Neural cell (in vitro differentiated cells): Measurements from ENCODE around the gene CRB3. TPM values are rescaled to one million over a fixed set of nuclear protein-coding genes. Genes with fewer than 3 reads are reported as not detected.
"Not testable (repeated sequence)": the region's sequence is repeated elsewhere in the genome, so short reads cannot be mapped to it uniquely, and the experiment has no call there.

Experiments
- H2AFZ ChIP-seq: fragments of 200-600, 300-800 bp; sonication (generic), shearing (Covaris generic); 2 replicates; pipeline ENCODE4 v1.6.0; 2014; ENCODE audit warnings: low read depth, mild to moderate bottlenecking, antibody characterized with exemption, low read length, moderate library complexity
- H3F3A ChIP-seq: fragments of 200-600 bp; shearing (Covaris generic); 2 replicates; pipeline ENCODE4 v1.6.1; 2016; ENCODE audit warnings: mild to moderate bottlenecking, moderate library complexity, mixed read lengths, antibody characterized with exemption, low read length; ENCODE audit not compliant: insufficient read depth, poor library complexity, severe bottlenecking
- H3K27ac ChIP-seq: fragments of 200-600, 300-800 bp; sonication (generic), shearing (Covaris generic); 2 replicates; pipeline ENCODE4 v1.5.1; 2014; ENCODE audit warnings: mild to moderate bottlenecking, low read length, moderate library complexity
- H3K27me3 ChIP-seq: fragments of 300-800, 200-600 bp; sonication (generic), shearing (Covaris generic); 2 replicates; pipeline ENCODE4 v1.6.0; 2014; ENCODE audit warnings: mild to moderate bottlenecking, low read depth, low read length, moderate library complexity; ENCODE audit not compliant: insufficient read depth
- H3K36me3 ChIP-seq: fragments of 300-800, 200-600 bp; sonication (generic), shearing (Covaris generic); 2 replicates; pipeline ENCODE4 v1.5.1; 2014; ENCODE audit warnings: mild to moderate bottlenecking, antibody characterized with exemption, low read length, moderate library complexity; ENCODE audit not compliant: insufficient read depth
- H3K4me2 ChIP-seq: fragments of 300-800, 200-600 bp; sonication (generic), shearing (Covaris generic); 2 replicates; pipeline ENCODE4 v1.6.0; 2014; ENCODE audit warnings: mild to moderate bottlenecking, low read length
- H3K4me3 ChIP-seq: fragments of 300-800, 200-600 bp; sonication (generic), shearing (Covaris generic); 2 replicates; pipeline ENCODE4 v1.5.1; 2014; ENCODE audit warnings: mild to moderate bottlenecking, low read length, moderate library complexity
- H3K79me2 ChIP-seq: fragments of 200-600 bp; shearing (Covaris generic); replicated peaks from 2 replicates; pipeline ENCODE4 v1.6.0; 2014; ENCODE audit warnings: mild to moderate bottlenecking, low read length, moderate library complexity; ENCODE audit not compliant: insufficient read depth
- H3K9ac ChIP-seq: fragments of 300-800, 200-600 bp; sonication (generic), shearing (Covaris generic); 2 replicates; pipeline ENCODE4 v1.6.1; 2016; ENCODE audit warnings: mild to moderate bottlenecking, low read length, mixed read lengths
- H3K9me2 ChIP-seq: fragments of 200-600 bp; shearing (Covaris generic); 2 replicates; pipeline ENCODE4 v1.6.1; 2016; ENCODE audit warnings: mild to moderate bottlenecking, low read length, mixed read lengths; ENCODE audit not compliant: insufficient read depth
- H3K9me3 ChIP-seq: fragments of 200-600, 300-800 bp; sonication (generic), shearing (Covaris generic); 2 replicates; pipeline ENCODE4 v1.6.1; 2016; ENCODE audit warnings: mild to moderate bottlenecking, mixed run types, low read length, moderate library complexity, mixed read lengths
- H4K20me1 ChIP-seq: fragments of 200-600 bp; shearing (Covaris generic); 2 replicates; pipeline ENCODE4 v1.6.1; 2016; ENCODE audit warnings: mild to moderate bottlenecking, mixed run types; ENCODE audit not compliant: insufficient read depth
- EP300 ChIP-seq: fragments of 450-650 bp; conservative IDR thresholded peaks from 2 replicates; pipeline ENCODE4 v1.6.1; 2014; ENCODE audit warnings: antibody characterized with exemption, mild to moderate bottlenecking, moderate library complexity; ENCODE audit not compliant: poor library complexity, severe bottlenecking
- EZH2 ChIP-seq: fragments of 200-600, 300-800 bp; shearing (Covaris generic), sonication (generic); IDR thresholded peaks from 2 replicates; pipeline ENCODE4 v1.6.1; 2014; ENCODE audit warnings: antibody characterized with exemption, low read length, borderline replicate concordance, mild to moderate bottlenecking; ENCODE audit not compliant: insufficient read depth, poor library complexity, severe bottlenecking
- TAF1 ChIP-seq: IDR thresholded peaks from 2 replicates; pipeline ENCODE4 v1.6.1; 2012; ENCODE audit warnings: low read depth
- polyA plus RNA-seq: library from polyadenylated mRNA; depleted of rRNA; stranded (reverse); fragments of >200 nt; gene quantifications from 2 replicates; pipeline ENCODE4 v1.2.3, GENCODE V29; 2014
- TF ChIP-seq, protein P1 (sequence below): fragments of 450-650 bp; IDR thresholded peaks from 2 replicates; pipeline ENCODE4 v1.5.1; 2014; ENCODE audit warnings: antibody characterized with exemption, mild to moderate bottlenecking, moderate library complexity; ENCODE audit not compliant: poor library complexity, severe bottlenecking

Gene CRB3
- polyA plus RNA-seq, 1 donor from 2014 or later, result 0.43 TPM

DNA sequence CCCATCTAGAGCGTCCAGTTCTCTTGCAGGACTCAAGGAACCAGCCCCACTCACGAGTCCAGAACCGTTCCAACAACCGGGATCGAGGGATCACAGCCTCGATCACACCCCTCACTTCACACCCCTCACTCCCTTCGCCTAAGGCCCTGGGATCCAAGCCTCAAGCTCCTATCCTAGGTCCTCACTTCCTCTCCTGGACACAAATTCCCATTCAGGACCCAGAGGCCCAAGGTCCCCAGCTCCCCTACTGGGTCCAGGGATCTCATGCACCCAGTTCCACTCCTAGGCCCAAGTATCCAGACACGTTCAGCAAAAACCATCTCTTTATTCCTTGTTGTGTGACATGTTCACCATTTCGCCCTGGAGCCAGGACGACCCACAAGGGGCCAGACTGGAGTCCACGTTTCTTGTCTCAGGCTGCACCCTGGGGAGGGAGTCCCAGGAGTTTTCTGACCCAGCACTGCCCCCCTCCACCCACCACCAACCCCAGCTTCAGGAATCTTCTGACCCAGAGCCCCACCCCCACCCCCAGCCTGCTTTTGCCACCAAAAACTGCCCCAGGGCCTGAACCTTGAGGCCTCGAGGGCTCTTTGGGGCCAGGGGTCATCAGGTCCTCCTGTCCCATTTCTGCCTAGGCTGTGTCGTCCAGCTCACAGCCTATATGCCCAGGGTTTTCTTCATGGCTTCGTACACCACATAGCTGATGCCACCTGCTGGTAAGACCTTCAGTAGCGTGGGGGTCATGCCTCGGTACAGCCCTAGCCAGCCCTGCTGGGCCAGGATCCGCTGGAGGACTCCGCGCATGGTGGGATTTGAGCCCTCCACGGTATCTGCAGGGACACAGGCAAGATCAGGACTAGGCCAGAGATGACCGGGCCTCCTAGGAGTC is 38.1 kb upstream of the CRB3 start:
- Histone ChIP-seq H3K27me3 (no peaks in the 10 kb centered on the region), H3K4me2 (no peak overlapping the region), H3K36me3 (no peaks in the 10 kb centered on the region), H3K9ac (peak overlapping the region; percentile 59), H3K27ac (peak overlapping the region; percentile 85), H2AFZ (peak overlapping the region; percentile 41), H3K9me2 (no peaks in the 10 kb centered on the region), H3K9me3 (no peaks in the 10 kb centered on the region), H3F3A (no peaks in the 10 kb centered on the region), H3K4me3 (peak overlapping the region; percentile 54), H3K79me2 (peaks cover 31% of the 10 kb centered on the region), H4K20me1 (peaks cover 22% of the 10 kb centered on the region)
- TF ChIP-seq TAF1, result no peak
- TF ChIP-seq, protein P1, sequence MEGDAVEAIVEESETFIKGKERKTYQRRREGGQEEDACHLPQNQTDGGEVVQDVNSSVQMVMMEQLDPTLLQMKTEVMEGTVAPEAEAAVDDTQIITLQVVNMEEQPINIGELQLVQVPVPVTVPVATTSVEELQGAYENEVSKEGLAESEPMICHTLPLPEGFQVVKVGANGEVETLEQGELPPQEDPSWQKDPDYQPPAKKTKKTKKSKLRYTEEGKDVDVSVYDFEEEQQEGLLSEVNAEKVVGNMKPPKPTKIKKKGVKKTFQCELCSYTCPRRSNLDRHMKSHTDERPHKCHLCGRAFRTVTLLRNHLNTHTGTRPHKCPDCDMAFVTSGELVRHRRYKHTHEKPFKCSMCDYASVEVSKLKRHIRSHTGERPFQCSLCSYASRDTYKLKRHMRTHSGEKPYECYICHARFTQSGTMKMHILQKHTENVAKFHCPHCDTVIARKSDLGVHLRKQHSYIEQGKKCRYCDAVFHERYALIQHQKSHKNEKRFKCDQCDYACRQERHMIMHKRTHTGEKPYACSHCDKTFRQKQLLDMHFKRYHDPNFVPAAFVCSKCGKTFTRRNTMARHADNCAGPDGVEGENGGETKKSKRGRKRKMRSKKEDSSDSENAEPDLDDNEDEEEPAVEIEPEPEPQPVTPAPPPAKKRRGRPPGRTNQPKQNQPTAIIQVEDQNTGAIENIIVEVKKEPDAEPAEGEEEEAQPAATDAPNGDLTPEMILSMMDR, result peak; percentile 15

DNA sequence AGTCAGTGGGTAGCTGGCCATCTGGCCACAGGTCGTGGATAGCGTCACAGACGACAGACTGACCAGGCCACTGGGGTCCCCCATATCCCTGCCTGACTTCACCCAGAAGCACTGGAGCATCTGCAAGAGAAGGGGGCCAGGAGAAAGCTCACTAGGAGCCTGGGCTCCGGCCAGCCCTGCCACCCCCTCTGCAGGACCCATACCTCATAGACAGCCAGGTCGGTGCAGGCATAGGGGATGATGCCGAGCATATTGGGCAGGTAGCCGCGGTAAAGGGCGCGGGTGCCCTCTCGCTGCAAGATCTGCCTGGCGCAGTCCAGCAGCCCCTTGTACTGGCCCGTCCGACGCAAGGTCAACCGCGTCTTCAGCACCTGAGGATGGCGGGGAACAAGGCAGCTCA is 36.9 kb upstream of the CRB3 start:
- Histone ChIP-seq H3K9ac (no peak overlapping the region), H3K27ac (no peak overlapping the region), H3K79me2 (peaks cover 19% of the 10 kb centered on the region), H2AFZ (no peak overlapping the region), H3K4me3 (no peak overlapping the region), H3K36me3 (no peaks in the 10 kb centered on the region), H4K20me1 (peaks cover 13% of the 10 kb centered on the region), H3K9me2 (no peaks in the 10 kb centered on the region), H3K27me3 (no peaks in the 10 kb centered on the region), H3K9me3 (no peaks in the 10 kb centered on the region), H3F3A (no peaks in the 10 kb centered on the region), H3K4me2 (no peak overlapping the region)
- TF ChIP-seq, protein P1, result no peak
- TF ChIP-seq EP300 (no peak), EZH2 (no peak)

DNA sequence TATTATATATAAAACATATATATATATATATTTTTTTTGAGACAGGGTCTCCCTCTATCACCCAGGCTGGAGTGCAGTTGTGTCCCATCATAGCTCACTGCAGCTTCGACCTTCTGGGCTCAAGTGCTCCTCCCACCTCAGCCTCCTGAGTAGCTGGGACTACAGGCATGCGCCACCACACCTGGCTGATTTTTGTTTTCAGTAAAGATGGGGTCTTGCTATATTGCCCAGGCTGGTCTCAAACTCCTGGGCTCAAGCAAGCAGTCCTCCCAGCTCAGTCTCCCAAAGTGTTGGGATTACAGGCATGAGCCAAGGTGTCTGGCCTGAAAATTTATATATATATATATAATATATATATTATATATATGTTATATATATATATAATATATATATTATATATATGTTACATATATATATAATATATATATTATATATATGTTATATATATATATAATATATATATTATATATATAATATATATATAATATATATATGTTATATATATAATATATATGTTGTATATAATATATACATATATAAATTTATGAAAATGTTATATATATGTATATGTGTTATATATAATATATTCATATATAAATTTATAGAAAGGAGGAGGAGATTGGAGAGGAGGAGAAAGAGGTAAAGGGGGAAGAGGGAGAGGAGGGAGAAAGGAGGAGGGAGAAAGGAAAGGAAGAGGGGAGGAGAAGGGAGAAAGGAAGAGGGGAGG is 35.2 kb upstream of the CRB3 start:
- H3K36me3 ChIP-seq, H4K20me1 ChIP-seq, H3K9me3 ChIP-seq, H3K27me3 ChIP-seq, H3K79me2 ChIP-seq, H3K9me2 ChIP-seq, H3K4me3 ChIP-seq, H3F3A ChIP-seq, H2AFZ ChIP-seq, H3K9ac ChIP-seq, H3K4me2 ChIP-seq, H3K27ac ChIP-seq: not testable (repeated sequence)
